Islet precursor cell (in vitro differentiated cells): Measurements from ENCODE around the gene DARS2.
"Not testable (repeated sequence)": the region's sequence is repeated elsewhere in the genome, so short reads cannot be mapped to it uniquely, and the experiment has no call there.

ENCODE experiments used
- DNase-seq: peaks from one replicate; pipeline ENCODE4 v3.0.0-alpha.2; 2018

Gene DARS2

DNA sequence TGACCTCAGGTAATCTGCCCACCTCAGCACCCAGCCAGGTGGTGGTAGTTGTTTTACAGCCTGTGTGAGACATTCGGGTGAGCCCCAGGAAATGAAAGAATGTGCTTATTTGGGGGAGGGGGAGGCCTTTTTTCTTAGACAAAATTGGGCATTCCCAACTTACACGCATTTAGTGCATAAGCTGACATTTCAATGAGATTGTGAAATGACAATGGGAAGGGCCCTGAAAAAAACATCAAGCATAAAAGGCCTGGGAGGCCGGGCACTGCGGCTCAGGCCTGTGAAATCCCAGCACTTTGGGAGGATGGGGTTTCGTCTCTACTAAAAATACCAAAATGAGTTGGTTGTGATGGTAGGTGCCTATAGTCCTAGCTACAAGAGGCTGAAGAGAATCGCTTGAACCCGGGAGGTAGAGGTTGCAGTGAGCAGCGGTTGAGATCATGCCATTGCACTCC lies 38.3 kb downstream of the DARS2 start:
- no peak for DNase-seq

DNA sequence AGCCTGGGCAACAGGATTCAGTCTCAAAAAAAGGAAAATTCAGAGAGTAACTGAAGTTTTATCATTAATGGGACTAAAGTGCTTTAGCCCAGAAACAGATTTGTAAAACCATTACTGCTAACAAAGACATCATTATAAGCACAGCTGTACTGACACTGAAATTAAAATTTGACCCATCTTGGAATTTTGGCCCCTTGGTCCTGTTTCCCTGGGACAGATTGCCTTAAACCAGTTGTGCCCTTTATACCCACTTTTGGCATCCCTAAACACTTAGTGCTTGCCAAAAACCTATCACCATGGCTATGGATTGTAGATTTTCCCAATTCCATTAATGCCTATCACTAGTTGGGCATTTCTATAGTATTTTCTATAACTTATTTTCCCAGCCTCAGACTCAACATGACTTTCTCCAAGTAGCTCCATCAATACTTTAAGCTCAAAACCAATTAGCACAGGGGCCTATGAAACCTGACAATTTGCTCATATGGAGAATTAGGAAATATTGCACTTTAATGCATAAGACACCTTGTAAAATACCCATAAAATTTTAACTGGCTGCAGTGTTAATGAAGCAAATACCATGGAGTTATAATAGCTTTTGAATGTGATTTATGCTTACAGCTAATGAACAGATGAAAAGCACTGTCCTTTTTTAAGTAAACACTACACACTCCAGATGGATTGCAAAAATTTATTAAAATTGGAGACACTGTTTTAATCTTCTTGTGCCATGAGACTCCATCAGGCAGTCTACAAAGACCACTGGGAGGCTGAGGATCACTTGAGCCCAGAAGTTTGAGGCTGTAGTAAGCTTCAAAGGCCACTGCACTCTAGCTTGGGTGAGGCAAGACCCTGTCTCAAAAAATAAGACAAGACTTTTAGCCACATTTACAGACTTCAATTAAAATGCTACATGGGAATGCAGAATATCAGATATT lies 39.0 kb downstream of the DARS2 start:
- DNase-seq, result no peak

DNA sequence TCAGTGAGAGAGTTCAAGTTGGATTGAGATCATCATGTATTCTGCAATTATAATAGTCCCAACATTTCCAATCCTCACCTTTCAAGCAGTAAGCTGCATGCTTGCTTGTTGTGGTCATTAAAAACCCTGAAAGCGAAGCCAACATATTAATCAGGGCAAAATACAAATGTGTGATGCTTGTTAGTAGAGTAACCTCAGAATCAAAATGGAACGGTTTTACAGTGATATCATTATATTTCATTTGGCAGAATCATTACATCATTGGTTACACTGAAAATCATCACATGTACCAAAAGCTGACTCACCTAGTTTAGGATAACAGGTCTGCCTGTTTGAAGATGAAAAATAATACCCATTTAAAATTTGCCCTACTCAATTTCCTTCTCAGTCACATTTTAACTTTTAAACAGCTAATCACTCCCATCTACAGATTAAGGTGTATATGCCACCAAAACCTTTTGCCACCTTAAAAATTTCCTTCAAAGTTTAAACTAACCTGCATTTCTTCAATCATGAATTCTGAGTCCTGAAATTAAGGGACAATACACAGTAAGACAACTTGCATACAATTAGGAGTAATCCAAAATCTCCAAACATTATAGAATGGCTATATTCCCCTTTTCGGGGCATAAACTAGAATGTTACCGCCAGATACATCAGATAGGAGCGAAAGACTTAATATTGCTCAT lies 39.9 kb downstream of the DARS2 start:
- DNase-seq, result no peak

DNA sequence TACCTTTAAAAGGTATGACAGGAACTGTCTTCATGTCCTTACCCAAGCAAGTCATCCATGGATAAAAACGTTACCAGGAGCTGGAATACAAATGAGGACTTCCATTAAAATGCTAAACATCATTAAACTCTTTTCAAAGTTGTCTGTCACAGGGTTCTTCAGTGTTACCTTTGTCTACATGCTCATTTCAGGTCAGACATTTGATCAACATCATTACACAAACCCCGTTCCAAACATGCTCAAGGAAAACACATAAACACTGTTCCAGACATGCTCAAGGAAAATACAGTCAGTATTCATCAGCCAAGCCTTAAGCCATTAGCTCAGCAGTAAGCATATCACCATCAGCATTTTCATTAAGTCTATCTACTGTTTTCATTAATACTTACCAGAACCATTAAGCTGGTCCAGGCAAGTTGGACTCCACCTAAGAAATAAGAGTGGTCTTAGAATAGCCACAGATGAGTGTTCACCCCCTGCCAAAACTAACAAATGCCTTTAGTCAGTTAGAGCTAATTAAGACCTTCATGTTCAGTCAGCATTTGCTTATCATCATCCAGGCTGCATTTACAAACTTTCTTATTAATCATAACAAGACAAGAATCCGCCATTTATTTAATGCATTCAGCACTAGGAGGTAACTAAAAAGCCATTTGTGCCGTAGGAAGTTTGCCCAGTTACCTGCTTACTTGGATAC lies 41.1 kb downstream of the DARS2 start:
- DNase-seq, result no peak

DNA sequence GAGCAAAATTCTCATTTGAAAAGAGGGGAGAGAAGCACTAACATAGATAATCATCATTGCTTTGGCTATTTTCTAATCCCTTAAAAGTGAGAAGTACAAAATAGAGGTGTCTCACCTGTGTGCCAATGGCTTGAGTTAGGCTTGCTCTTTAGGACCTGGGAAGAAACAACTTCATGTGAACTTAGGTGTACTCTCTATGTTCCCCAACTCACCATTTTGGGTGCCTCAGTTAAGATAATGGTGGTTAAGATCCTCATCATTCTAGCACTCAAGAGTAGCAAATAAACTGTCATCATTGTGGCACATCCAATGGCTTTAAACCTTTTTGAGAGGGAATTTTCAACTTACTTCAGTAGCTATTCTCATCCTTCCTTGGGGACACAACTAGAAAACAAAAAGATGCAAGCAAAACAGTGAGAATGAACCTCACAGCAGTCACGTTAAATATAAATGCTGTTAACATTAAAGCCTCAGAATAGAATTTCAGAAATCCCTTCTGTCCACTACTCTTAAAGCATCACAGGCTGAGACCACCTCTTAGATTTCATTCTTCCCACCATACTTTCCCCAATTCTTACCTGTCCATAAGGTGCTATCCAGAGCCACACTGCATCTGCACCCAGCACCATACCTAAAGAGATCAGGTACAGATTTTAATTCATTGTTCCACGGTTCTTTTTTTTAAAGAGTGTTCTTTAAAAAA lies 42.1 kb downstream of the DARS2 start:
- DNase-seq, result no peak

DNA sequence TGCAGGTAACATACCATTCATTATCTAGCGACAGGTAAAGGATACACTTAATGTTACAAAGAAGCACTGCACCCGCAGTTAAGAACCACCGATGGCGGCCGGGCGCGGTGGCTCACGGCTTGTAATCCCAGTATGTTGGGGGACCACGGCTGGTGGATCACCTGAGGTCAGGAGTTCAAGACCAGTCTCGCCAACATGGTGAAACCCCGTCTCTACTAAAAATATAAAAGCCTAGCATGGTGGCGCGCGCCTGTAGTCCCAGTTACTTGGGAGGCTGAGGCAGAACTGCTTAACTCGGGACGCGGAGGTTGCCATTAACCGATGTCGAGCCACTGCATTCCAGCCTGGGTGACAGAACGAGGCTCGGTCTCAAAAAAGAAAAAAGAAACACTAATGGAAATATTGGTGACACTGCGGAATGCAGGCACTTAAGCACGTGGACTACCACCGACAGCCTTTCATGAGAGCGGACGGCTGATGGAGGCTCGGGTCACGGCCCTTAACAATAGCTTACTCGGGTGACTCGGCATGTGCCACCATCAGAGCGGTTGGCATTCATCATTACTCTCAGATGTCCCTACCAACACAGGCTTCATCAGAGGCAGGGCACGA lies 42.8 kb downstream of the DARS2 start:
- peak; percentile 56 for DNase-seq

DNA sequence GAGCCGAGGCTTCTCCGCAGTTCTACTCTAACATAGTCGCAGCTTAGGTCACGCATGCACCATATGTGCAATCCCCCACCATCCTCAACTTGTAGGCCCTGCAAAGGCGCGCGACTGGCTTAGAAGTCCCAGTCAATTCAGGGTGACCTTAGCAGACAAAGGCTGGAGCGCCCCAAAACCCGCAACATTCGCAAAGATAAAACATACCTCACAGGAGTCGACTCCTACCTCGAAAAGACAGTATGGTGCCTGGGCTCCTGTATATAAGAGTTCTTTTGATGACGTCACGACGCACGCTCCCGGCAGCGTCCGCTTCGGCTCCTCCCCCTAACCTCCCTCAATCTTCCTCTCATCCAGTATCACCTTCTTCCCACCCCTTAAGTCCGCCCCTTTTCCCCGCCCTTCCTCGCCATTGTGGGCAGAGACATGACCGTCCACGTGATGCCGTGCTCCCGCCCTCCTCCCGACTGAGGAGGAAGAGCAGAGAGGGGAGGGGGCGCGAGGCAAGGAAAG lies 43.3 kb downstream of the DARS2 start, which contains the start of gene GAS5:
GAS5 (minus strand) TSS at position 237 of the 513 bp plus-strand sequence.
- peak; percentile 100 for DNase-seq

DNA sequence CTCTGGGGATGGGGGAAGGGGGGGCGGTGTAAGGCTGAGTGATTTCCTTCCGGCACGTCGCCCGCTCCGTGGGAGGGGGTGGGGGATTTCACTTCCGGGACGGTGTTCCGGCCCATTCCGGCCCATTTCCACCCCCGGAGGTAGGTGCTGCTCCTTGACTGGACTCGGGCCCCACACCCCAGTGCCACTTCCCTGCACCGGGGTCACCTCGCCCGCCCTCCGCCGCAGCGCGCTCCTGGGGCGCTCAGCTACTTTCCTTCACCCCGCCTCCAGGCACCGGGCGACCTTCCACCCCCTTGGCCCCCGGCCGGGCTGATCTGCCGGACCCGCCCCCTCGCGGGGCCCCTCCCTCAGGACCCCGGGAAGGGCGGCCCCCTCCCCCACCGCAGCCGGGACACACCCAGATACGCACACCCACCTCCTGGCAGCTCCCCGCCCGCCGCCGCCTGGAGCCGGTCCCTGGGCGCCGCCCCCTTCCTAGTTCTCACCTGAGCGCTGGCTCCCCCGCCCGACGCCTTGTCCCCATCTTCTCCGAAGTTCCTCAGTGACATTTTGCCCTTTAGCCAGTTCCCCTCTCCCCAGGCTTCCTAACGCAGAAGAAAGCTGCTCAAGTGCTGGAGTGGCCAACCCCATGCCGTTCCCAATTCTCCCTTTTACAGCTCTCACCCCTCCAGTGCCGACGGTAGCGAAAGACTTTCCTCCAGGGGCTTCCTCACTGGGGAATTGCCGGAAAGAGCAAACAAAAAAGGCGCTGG lies 44.0 kb downstream of the DARS2 start, which contains the start of gene ZBTB37:
ZBTB37 (plus strand) TSS at position 115 of the 755 bp plus-strand sequence. CDS start 1,846 bp downstream, outside the sequence.
- DNase-seq, result peak; percentile 99

DNA sequence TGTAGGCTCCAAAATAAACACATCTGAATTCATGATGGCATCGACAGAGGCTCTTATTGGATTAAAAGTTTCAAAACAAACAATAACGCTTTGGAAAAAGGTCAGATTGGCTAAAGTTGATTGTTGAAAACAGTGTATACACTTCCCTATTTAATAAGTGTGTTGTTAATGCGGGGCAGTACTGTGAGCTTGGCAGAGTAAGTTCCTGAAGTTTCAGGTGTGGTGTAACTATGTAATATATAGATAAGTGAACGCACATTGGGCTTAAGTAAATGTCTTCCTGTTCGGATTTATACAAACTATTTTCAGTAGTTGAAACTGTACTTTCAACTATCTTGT lies 44.5 kb downstream of the DARS2 start:
- DNase-seq, result no peak

DNA sequence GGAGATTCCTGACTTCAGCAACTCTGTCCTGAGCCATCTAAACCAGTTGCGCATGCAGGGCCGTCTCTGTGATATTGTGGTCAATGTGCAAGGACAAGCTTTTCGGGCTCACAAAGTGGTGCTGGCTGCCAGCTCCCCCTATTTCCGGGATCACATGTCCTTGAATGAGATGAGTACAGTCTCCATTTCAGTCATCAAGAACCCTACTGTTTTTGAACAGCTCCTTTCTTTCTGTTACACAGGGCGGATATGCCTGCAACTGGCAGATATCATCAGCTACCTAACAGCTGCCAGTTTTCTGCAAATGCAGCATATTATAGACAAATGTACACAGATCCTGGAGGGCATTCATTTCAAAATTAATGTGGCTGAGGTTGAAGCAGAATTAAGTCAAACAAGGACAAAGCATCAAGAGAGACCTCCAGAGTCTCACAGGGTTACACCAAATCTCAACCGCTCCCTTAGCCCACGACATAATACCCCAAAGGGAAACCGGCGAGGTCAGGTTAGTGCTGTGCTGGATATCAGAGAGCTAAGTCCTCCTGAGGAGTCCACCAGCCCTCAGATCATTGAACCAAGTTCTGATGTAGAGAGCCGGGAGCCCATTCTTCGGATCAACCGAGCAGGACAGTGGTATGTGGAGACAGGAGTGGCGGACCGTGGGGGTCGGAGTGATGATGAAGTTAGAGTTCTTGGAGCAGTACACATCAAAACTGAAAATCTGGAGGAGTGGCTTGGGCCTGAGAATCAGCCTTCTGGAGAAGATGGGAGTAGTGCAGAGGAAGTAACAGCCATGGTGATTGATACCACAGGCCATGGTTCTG lies 46.0 kb downstream of the DARS2 start:
- no peak for DNase-seq

DNA sequence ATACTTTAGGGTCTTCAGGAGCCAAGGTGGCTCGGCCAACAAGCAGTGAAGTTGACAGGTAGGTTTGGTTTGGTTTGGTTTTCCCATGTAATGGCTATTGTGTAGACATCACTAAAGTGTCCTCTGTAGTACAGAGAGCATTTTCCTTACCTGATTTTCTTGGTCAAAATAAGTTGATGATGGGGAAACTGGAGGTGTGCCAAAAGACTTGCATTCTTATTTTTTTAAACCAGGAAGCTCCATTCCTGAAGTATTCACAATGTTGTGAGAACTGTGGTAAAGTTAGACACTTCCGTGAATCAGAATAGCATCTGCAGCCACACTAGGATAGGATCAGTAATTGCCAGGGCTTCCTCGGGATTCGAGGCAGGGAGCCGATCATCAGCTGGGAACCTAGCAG lies 46.6 kb downstream of the DARS2 start:
- no peak for DNase-seq

DNA sequence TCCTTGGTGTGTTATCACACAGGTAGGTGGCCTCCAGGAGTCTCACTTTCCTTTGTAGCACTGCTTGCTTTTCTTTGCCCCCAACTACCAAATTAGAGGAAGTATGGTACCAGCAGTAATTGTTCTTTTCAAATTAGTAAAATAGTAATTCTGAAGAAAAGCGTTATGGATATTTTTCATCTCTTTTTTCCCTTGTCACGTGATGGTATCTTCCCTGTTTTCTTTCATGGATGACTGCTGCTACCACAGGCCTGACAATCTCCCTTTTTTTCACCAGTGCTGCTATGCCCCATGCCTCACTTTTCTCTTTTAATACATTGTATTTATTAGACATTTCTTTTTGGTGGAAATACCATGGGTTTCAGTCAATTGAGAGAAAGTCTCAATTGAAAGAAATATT lies 47.0 kb downstream of the DARS2 start:
- no peak for DNase-seq

DNA sequence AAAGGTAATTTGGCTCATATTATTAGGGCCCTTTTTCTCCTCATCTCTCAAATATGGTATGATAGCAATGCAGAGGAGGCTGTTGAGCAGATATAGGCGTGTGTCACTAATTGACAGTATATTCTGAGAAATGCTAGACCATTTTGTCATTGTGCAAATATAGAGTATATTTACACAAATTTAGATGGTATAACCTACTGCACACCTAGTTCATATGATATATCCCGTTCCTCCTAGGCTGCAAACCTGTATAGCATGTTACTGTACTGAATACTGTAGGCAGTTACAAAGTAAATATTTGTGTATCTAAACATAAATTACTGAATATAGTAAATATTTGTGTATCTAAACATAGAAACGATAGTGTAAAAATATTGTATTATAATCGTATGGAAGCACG lies 52.3 kb downstream of the DARS2 start:
- no peak for DNase-seq

DNA sequence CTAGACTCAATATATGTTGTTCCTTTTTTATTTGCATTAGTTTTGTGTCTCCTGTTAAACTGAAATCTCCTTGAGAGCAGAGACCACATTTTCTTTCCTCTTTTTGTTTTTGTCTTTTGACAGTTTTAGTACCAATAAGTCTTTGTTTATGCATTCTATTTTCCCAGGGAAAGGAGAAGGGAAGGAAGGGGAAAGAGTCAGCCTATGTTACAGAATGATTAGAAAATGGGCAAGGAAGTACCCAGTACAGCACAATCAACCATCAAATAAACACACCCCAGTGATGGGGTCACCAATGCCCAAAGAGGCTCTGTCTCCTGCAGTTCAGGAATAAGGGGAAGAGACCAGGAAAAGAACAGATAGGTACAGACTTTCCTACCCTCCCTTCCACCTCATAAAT lies 53.8 kb downstream of the DARS2 start:
- no peak for DNase-seq

DNA sequence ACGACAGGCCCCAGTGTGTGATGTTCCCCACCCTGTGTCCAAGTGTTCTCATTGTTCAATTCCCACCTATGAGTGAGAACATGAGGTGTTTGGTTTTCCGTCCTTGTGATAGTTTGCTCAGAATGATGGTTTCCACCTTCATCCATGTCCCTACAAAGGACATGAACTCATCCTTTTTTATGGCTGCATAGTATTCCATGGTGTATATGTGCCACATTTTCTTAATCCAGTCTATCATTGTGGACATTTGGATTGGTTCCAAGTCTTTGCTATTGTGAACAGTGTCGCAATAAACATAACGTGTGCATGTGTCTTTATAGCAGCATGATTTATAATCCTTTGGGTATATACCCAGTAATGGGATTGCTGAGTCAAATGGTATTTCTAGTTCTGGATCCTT lies 56.6 kb downstream of the DARS2 start:
- not testable (repeated sequence) for DNase-seq

DNA sequence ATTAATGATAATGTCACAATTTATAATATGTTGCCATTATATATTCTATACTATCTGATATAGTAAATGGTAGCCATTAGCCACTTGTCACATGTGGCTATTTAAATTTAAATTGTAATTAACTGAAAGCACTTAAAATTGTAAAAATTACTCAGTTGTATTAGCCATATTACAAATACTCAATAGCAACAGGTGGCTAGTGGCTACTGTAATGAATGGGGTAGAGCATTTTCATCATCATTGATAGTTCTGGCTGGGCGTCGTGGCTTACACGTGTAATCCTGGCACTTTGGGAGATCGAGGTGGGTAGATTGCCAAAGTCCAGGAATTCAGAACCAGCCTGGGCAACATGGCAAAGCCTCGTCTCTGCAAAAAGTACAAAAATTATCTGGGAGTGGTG lies 60.2 kb downstream of the DARS2 start:
- DNase-seq, result no peak

DNA sequence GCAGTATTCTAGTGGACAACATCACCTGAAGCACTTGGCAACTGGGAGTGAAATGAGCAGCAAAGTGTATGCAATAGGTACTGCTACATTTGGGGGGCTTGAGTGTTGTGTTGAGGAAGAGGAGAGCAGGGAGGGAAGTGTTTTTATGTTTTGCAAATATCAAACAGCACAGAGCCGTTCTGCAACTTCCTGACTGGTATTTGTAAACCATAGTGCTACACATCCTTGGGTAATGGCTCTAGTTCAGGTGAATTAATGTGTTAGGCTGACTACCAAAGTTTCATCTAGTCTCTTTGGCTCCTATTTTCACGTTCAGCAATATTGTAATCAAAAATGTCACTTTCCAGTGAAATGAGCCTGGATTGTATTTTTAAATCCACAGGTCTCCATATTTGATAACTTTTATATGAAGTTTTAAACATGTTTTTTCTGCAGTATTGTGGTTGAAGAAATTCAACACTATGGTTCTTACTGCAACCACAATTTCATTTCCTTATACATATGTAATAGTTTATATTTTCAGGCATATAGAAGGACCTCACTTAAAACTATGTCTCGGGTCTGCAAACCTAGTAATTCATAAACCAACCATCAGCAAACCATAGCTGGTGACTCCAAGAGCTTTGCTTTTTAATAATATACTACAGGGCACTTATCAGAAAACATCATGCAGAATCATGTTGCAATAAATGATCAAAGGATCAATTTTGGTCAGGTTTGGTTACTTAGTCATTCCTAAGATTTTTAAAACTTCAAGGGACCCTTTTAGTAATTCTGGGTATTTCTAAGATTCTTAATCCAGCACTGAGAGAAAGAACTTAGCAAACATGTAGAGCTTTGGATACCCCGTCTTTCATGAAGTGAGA lies 62.5 kb downstream of the DARS2 start:
- DNase-seq, result no peak

DNA sequence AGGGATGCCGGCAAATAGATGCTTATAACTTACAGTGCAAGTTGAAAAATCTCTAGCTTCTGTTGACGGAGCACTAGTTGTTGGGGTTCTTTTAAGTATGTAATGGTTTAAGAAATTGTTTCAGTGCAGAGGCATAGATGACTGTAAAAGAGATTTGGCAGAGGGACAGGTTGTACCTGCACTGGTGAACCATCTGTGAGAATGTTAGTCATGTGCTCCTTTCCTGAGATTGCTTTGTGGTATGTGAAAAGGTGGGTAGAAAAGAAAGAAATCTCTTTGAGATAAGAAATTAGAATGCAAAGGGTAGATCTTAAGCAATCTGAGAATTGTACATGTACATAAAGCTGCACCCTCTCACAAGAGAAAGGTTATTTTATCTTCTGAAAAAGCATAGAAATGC lies 63.2 kb downstream of the DARS2 start:
- DNase-seq, result no peak

DNA sequence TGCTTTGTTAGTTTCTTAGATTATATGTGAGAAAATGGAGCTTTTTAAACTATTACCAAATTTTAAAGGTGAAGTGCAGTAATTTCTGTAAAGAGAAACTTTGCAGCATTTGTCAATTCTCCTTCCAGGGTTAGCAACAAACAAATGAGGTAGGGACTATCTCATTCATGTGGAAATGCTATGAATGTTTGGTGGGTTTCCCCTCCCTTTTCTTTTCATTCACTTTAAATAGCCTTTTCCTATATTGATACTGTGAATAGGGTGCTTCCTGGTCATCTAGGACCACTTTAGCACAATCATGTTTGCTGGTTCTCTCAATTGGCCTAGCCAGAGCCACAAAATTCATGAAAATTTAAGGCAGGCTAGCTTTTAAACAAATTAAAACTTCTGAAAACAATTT lies 64.3 kb downstream of the DARS2 start:
- DNase-seq, result no peak
